Tibial artery (tissue), 4 donors: ENCODE measurements around the gene NALCN.

Source experiments
- DNase-seq, 2 donors: peaks; one replicate each; pipeline ENCODE4 v3.0.0-alpha.2; 2019
- H3K27ac ChIP-seq, 2 donors: fragments of 200-600 bp; sonication (generic) in 1 of 2; 1 replicate in 1 of 2; 2 replicates in 1 of 2; pipeline ENCODE4 v1.5.1; 2018 to 2019; ENCODE audit warnings: mild to moderate bottlenecking in 1 of 2
- H3K27me3 ChIP-seq, 2 donors: fragments of 200-600 bp; sonication (generic) in 1 of 2; one replicate each; pipeline versions ENCODE4 v1.5.1 to v1.6.0; 2016 to 2019
- H3K36me3 ChIP-seq, 3 donors: fragments of 200-600 bp; sonication (generic) in 2 of 3; one replicate each; pipeline ENCODE4 v1.5.1; 2016 to 2019; ENCODE audit warnings: mild to moderate bottlenecking in 2 of 3
- H3K4me1 ChIP-seq, 4 donors: fragments of 200-600 bp; sonication (generic) in 2 of 4; 1 replicate in 3 of 4; 2 replicates in 1 of 4; pipeline ENCODE4 v1.5.1; 2016 to 2019
- H3K4me3 ChIP-seq, 2 donors: fragments of 200-600 bp; sonication (generic) in 1 of 2; 1 replicate in 1 of 2; 2 replicates in 1 of 2; pipeline ENCODE4 v1.5.1; 2018 to 2019; ENCODE audit warnings: mild to moderate bottlenecking in 2 of 2
- H3K9me3 ChIP-seq, 3 donors: fragments of 200-600 bp; sonication (generic) in 1 of 3; one replicate each; pipeline ENCODE4 v1.5.1; 2016 to 2019
- intact Hi-C: fragments of 100-400 bp; cut with DNase I; formaldehyde crosslinking; loops from one replicate; pipeline ENCODE4 v1.15.0; 2023; ENCODE audit warnings: low total_unique reads
- TF ChIP-seq, protein P1 (sequence below), 2 experiments: fragments of 200-600 bp in 1 of 2; fragments of 450-650 bp in 1 of 2; IDR thresholded peaks; one replicate each; pipeline ENCODE4 v1.5.1; 2017 to 2019; ENCODE audit warnings: antibody characterized with exemption in 2 of 2, mild to moderate bottlenecking in 1 of 2, moderate library complexity in 1 of 2

The NALCN gene

DNA sequence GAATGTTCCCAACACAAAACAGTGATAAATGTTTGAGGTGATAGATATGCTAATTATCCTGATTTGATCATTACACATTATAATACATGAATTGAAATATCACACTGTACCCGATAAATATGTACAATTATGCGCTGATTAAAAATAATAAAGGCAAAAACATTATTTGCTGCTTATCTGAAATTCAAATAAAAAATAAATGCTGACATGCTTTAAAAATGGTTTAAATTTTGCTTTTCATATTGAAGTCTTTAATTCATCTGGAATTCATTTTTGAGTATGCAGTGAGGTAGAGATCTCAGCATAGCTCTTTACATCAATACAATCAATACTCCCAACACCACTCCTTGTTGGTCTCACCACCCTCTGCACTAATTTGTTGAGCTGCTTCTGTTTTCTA lies 330.8 kb downstream of the NALCN start:
- Histone ChIP-seq H3K4me3 (no peak overlapping the region), H3K36me3 (peaks cover 0 to 8% (median 5%) of the 10 kb centered on the region in 3 donors), H3K27me3 (no peaks in the 10 kb centered on the region), H3K9me3 (no peaks in the 10 kb centered on the region), H3K27ac (no peak overlapping the region), H3K4me1 (no peaks in the 10 kb centered on the region)
- TF ChIP-seq, protein P1, sequence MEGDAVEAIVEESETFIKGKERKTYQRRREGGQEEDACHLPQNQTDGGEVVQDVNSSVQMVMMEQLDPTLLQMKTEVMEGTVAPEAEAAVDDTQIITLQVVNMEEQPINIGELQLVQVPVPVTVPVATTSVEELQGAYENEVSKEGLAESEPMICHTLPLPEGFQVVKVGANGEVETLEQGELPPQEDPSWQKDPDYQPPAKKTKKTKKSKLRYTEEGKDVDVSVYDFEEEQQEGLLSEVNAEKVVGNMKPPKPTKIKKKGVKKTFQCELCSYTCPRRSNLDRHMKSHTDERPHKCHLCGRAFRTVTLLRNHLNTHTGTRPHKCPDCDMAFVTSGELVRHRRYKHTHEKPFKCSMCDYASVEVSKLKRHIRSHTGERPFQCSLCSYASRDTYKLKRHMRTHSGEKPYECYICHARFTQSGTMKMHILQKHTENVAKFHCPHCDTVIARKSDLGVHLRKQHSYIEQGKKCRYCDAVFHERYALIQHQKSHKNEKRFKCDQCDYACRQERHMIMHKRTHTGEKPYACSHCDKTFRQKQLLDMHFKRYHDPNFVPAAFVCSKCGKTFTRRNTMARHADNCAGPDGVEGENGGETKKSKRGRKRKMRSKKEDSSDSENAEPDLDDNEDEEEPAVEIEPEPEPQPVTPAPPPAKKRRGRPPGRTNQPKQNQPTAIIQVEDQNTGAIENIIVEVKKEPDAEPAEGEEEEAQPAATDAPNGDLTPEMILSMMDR (IDR thresholded peaks at IDR 0.05) = no peak
- intact Hi-C loops = no loop called here
- DNase-seq = no peak

DNA sequence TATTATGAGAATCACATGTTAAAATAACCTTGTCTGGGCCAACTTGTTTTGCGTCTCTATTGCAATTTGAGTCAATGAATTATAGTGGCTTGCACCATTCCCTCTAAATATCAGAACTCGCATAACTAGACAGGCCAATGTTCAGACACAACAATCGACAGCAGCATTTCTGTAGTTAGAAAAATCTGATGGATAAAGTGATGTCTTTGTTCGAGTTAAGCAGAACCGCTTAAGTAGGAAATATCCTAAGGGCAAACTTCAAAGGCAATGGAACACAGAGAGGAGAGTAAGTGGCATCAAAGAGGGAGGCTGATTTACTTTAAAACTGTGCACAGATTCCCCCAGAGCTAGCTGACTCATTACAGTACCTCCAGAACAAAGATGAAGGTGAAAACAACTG lies 333.9 kb downstream of the NALCN start:
- Histone ChIP-seq H3K36me3 (peaks cover 0 to 12% (median 5%) of the 10 kb centered on the region in 3 donors), H3K27ac (no peak overlapping the region), H3K4me3 (no peak overlapping the region), H3K27me3 (no peaks in the 10 kb centered on the region), H3K9me3 (no peaks in the 10 kb centered on the region), H3K4me1 (no peaks in the 10 kb centered on the region)
- DNase-seq = no peak
- TF ChIP-seq, protein P1 (IDR thresholded peaks at IDR 0.05) = no peak
- intact Hi-C loops = no loop called here

DNA sequence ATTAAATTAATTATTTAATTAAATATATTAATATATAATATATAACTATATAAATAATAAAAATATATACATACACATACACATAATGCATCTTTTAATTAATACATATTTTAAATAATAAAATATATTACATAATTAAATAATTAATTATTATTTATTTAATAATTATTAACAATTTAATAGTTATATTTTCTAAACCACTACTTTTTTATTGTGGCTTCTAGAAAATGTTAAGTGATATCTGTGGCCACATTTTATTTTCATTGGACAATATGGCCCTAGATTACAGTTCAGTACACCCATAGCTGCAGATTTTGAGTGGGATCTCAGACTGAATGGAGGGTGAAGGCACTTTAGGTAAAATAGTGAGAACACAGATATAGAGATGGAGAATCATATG lies 335.7 kb downstream of the NALCN start:
- TF ChIP-seq, protein P1 (IDR thresholded peaks at IDR 0.05) = no peak

DNA sequence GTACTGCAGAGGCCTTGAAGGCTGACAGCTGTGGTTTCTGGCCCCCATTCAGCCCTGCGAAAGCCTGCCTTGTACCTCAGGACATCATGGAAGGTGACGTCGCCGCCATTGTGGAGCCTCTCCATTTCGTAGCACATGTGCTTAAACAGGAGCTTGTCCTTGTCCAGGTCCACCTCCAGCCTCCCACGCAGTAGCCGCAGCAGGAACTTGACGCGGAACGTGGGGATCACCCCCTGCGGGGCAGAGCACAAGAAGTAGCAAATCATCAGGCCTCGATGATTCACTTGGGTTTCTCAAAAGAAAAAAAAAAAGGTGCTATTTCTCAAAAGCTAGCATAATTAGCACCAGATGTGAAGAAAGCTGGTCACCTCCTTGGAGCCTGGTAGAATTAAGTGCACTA lies 351.0 kb downstream of the NALCN start:
- intact Hi-C loops = no loop called here

More for the DNA sequence above, 335.7 kb downstream of the NALCN start:
- Histone ChIP-seq H3K9me3 (no peaks in the 10 kb centered on the region), H3K4me3 (no peak overlapping the region), H3K27ac (no peak overlapping the region), H3K27me3 (no peaks in the 10 kb centered on the region), H3K36me3 (peaks cover 0 to 12% (median 5%) of the 10 kb centered on the region in 3 donors), H3K4me1 (no peaks in the 10 kb centered on the region)
- DNase-seq = no peak
- intact Hi-C loops = no loop called here

DNA sequence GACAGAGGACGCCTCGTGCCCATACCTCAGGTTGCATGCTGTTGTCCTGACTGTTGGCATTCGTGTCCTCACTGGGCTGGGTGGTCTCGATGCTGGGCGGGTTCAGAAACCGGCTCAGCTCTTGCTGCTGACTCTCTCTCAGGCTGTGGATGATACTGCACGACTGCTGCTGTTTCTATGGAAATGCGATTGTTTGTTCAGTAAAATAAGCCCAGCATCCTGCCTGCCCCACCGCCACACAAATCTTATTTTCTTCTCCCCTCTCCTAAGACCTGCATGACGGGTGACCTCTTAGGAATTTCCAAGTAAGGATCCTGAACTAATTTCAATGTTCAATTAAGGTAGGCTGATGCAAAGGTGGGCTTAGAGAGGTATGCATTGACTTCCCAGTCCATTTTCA lies 356.5 kb downstream of the NALCN start:
- Histone ChIP-seq H3K36me3 (peaks cover 10 to 37% (median 23%) of the 10 kb centered on the region in 3 donors), H3K4me1 (no peaks in the 10 kb centered on the region), H3K9me3 (no peaks in the 10 kb centered on the region), H3K27ac (no peak overlapping the region), H3K4me3 (no peak overlapping the region), H3K27me3 (no peaks in the 10 kb centered on the region)
- intact Hi-C loops = no loop called here
- no peak for DNase-seq
- TF ChIP-seq, protein P1 (IDR thresholded peaks at IDR 0.05) = no peak

More for the DNA sequence above, 351.0 kb downstream of the NALCN start:
- DNase-seq = no peak
- H3K27me3 ChIP-seq = no peaks in the 10 kb centered on the region
- H3K27ac ChIP-seq = no peak overlapping the region
- H3K9me3 ChIP-seq = no peaks in the 10 kb centered on the region
- H3K36me3 ChIP-seq = peaks cover 4 to 23% (median 6%) of the 10 kb centered on the region in 3 donors
- H3K4me3 ChIP-seq = no peak overlapping the region
- TF ChIP-seq, protein P1 (IDR thresholded peaks at IDR 0.05) = no peak
- H3K4me1 ChIP-seq = no peaks in the 10 kb centered on the region

GRCh38 chr13:101058841-101059240 lies 357.5 kb downstream of the NALCN start:
- peaks cover 10 to 37% (median 23%) of the 10 kb centered on the region in 3 donors for H3K36me3 ChIP-seq
- H3K4me1 ChIP-seq = no peaks in the 10 kb centered on the region
- H3K9me3 ChIP-seq = no peaks in the 10 kb centered on the region
- H3K4me3 ChIP-seq = no peak overlapping the region
- intact Hi-C loops = no loop called here
- TF ChIP-seq, protein P1 (IDR thresholded peaks at IDR 0.05) = no peak
- no peak for DNase-seq
- no peaks in the 10 kb centered on the region for H3K27me3 ChIP-seq
- no peak overlapping the region for H3K27ac ChIP-seq
